GM12872 (cell line): Measurements from ENCODE around the gene UNC13A.

ENCODE experiments used
- CTCF ChIP-seq: IDR thresholded peaks from 3 replicates; pipeline ENCODE4 v1.5.1; 2011; ENCODE audit warnings: low read depth, mild to moderate bottlenecking, low read length, moderate library complexity; ENCODE audit not compliant: insufficient read depth

Gene UNC13A

GRCh38 chr19:17719730-17720400, 31.7 kb upstream of the UNC13A start:
- no peak for TF ChIP-seq CTCF

GRCh38 chr19:17718947-17719711, 31.0 kb upstream of the UNC13A start, which contains the start of gene MAP1S:
Gene MAP1S (plus strand): TSS chr19:17719480. CDS start chr19:17719503, 23 bp downstream.
- TF ChIP-seq CTCF, result no peak

- no peak for TF ChIP-seq CTCF
Observed at GRCh38 chr19:17718550-17718946, 30.4 kb upstream of the UNC13A start.

- TF ChIP-seq CTCF, result peak; percentile 35; the same call in 2 of the 3 replicates
Observed at GRCh38 chr19:17716309-17716929, 28.3 kb upstream of the UNC13A start.

GRCh38 chr19:17711851-17712250, 23.7 kb upstream of the UNC13A start:
- no peak for TF ChIP-seq CTCF

DNA sequence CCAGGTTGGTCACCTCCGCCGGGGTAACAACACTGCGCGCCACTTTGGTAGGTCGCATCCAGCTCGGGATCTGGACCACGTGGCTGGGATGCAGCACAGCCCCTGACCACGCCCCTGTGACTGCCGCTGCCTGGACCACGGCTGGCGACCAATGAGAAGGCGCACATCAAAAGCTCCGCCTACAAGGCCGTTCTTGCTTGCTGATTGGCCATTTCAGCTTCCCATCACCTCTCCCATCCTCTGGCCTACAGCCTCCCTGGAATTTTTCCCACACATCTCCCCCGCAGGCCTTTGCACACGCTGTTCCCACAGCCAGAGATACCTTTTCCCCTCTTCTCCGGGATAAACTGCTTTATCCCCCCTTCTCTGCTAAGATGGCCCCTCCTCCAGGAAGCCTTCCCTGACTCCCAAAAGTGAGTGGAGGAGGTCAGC, 18.6 kb upstream of the UNC13A start:
- TF ChIP-seq CTCF, result no peak

GRCh38 chr19:17703824-17704463, 15.8 kb upstream of the UNC13A start:
- peak; percentile 95 for TF ChIP-seq CTCF
